ENCODE results near the gene GLT8D2.

The GLT8D2 gene

DNA sequence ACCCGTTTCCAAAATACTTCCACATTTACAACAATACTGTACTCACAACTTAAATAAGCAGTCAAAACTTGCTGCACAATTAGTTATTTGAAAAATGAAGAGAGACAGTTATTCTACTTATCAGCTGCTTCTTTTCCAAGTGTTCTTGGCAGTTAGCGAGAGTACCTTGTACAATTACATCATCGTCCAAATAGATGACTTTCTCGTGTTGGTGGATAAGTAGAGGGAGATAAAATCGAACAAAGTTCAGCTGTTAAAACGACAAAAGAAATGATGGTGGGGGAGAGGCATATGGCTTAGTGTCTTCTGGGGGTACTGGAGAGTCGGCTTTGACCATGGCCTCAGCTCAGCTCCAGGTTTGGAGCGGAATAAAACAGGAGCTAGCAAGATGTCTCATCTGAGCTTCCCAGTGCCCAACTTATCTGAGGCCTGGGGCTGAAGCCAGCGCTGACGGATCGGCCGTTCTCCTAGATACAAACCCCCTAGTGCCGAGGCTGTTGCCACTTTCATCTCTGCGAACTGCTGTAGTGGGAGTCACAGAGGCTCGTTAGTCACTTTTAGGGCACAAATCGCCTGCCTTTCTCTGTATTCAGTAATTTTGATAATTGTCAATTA lies 52.6 kb downstream of the GLT8D2 start:
- DNase-seq, result no peak

DNA sequence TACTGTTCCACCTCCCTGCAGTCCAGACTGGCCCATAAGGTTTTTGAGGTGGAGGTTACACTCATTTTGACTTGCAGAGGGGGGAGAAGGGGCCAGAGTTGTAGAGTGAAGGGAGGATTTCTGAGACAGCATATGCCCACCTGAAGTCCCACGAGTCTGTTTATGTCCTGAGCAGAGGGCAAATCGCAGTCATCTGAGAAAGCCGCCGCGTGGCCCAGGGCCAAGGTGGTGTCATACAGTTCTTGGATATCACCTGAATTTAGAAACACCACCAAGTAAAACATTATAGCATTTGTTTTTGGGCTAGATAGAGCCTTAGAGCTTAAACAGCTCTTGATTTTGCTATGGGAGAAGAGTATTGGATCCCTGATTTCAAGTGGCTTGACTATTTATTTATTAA lies 53.4 kb downstream of the GLT8D2 start:
- no peak for DNase-seq

GRCh38 chr12:103994235-103994634 lies 55.8 kb downstream of the GLT8D2 start:
- no peak for DNase-seq

- DNase-seq, result no peak
Measured at GRCh38 chr12:103986829-103987228, 63.2 kb downstream of the GLT8D2 start.

DNA sequence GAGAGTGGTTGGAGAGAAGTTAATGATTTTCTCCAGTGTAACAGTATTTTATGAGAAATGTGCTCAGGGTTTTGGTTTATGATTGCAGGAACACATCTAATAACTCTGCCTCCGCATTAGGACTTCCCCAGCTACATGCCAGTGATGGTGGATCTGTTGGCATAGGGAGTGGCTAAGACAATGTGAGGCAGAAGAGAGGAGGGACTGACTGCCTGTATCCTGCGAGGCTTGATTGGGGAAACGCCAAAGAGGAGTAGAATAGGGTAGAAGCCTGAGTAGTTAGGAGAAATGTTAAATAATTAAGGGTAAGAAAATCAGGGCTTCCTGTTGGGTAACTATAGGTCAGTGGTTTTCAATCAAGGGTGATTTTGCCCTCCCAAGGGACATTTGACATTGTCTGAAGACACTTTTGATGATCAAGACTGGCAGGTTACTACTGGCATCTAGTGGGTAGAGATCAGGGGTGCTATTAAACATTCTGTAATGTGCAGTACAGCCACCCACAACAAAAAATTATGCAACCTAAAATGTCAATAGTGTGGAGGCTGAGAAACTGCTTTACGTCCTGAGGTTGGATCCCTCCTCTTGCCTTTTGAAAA lies 71.5 kb downstream of the GLT8D2 start:
- DNase-seq, result no peak

- DNase-seq, result no peak
Measured at GRCh38 chr12:103975368-103975767, 74.6 kb downstream of the GLT8D2 start.

DNA sequence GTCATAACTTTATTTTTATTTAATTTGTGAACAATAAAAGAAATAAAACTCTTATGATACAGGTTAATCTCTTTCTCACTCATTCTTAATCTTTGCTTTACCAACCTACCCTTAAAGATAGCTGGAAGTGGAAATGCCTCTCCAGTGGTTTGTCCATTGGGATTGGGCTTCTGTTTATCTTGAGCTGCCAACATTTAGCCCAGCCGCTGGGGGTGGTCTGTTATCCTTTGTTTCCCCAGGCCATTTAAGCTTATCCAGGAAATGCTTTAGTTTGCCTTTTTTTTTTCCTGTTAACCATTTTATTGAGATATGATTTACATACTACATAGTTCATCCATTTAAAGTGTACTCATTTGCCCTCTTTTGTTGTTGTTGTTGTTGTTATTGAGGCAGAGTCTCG lies 76.1 kb downstream of the GLT8D2 start:
- no peak for DNase-seq

GRCh38 chr12:103969391-103969790 lies 80.6 kb downstream of the GLT8D2 start:
- DNase-seq, result no peak

GRCh38 chr12:103966736-103967135 lies 83.3 kb downstream of the GLT8D2 start:
- no peak for DNase-seq

DNA sequence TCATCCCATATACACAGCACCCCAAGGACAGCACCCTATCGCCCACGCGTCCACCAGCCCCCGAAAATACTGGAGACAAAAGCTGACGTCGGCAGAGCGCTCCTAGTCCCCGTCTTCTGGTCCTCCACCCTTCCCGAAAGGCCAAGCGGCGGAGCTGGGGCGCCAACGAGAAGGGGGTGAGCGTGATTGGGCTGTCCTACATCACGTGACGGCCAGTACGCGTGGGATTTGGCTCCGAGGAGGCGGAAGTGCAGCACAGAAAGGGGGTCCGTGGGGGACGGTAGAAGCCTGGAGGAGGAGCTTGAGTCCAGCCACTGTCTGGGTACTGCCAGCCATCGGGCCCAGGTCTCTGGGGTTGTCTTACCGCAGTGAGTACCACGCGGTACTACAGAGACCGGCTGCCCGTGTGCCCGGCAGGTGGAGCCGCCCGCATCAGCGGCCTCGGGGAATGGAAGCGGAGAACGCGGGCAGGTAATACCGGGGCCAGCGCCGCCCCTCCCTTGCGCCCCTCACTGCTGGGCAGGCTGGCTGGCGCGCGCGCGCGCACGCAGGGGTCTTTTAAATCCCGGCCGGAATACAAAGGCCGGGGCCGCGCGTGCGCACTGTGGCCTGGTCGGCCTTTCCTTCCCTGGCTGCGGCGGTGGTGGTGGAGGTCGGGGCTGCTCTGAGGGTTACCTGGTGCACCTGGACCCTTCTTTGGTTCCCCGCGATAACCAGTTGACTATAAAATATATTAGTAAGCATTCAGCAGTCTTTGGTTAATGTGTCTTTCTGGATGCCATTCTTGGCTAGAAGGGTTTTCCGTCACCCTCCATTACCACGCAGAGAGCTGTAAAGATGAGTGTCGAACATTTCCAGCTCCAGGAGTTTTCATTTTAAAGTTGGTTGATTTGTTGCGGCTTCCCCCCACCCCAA lies 84.1 kb downstream of the GLT8D2 start, which contains the start of gene TDG:
Gene TDG (plus strand): TSS at position 283 of the 915 bp plus-strand sequence. CDS start 166 bp downstream, at position 449.
- DNase-seq, result peak; percentile 94 to 98

- no peak for DNase-seq
Measured at GRCh38 chr12:103965255-103965589, 84.8 kb downstream of the GLT8D2 start.

- DNase-seq, result no peak
Measured at GRCh38 chr12:103964805-103965204, 85.2 kb downstream of the GLT8D2 start.

DNA sequence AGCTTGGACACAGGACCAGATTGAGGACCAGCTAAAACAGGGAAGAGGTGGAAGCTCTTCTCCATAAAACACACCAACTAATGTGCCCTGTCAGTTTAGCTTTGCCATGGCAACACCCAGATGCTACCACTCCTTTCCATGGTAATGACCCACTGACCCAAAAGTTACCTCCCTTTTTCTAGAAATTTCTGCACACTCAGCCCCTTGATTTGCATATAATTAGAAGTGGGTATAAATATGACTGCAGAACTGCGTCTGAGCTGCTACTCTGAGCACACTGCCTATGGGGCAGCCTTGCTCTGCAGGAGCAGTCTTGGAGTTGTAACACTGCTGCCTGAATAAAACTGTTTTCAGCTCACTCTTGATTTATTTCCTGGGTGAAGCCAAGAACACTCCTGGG lies 87.5 kb downstream of the GLT8D2 start:
- DNase-seq, result no peak

DNA sequence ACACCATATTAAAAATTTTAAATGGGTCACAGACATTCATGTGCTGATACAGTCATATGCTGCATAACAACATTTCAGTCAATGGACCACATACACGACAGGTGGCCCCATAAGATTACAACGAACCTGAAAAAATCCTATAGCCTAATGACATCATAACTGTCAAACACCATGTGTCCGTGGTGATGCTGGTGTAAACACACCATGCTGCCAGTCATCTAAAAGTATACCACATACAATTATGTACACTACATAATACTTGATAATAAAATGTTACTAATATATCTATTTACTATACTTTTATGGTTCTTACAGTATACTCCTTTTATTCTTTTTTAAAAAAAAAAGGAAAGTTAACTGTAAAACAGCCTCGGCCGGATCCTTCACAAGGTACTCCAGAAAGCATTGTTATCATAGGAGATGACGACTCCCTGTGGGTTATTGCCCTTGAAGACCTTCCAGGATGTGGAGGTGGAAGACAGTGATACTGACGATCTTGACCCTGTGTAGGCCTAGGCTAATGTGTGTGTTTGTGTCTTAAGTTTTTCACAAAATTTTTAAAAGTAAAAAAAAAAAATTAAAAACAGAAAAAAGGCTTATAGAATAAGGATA lies 89.3 kb downstream of the GLT8D2 start:
- DNase-seq, result no peak

DNA sequence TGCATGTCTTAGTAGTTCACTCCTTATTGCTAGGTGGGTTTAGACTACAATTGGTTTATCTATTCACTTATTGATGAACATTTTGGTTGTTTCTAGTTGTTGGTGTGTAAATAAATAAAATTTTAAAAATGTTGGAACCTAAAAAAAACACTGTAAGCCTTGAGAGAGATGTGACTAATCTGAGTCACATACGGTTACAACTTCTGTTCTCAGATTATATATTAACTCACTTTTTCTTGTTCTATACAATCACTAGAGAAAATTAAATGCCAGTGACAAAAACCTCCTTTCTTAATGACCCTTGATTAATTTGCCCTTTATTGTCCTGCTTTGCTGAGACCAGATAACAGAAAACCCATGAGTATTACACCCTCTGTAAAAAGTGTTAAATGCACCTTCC lies 91.4 kb downstream of the GLT8D2 start:
- DNase-seq, result no peak

- DNase-seq, result no peak
Measured at GRCh38 chr12:103957865-103958388, 92.1 kb downstream of the GLT8D2 start.

- peak in 1 of 2 donors; percentile 29 for DNase-seq
Measured at GRCh38 chr12:103956509-103957027, 93.4 kb downstream of the GLT8D2 start.

DNA sequence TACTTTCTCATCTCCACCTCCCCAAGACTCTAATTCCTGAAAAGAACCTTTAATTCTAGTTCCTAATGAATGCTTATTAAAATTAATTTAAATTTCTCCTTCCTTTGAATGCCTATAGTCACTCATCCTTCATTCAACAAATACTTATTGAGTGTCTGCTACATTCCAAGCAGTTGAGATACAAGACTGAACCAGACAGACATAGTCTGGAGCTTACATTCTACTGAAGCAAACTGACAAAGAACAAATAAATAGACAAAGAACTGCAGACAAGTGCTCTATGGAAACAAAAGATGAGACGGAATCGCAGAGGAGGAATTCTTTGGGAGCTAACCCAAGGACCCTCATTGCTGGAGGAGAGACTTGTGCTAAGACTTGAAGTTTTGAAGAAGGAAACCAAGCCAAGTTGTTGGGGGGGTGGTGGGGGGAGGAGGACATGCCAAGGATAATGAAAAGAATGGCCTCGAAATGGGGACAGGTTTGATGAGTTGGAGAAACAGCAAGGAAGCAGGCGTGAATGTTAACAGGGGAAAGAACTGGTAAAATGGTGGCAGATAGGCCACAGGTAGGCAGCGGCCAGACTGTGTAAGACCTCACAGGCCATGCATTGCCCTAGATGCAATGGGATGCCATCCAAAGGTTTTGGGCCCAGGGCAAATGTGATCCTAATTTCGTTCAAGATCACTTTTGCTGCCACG lies 94.0 kb downstream of the GLT8D2 start:
- no peak for DNase-seq

- DNase-seq, result no peak
Measured at GRCh38 chr12:103952497-103952896, 97.5 kb downstream of the GLT8D2 start.

DNA sequence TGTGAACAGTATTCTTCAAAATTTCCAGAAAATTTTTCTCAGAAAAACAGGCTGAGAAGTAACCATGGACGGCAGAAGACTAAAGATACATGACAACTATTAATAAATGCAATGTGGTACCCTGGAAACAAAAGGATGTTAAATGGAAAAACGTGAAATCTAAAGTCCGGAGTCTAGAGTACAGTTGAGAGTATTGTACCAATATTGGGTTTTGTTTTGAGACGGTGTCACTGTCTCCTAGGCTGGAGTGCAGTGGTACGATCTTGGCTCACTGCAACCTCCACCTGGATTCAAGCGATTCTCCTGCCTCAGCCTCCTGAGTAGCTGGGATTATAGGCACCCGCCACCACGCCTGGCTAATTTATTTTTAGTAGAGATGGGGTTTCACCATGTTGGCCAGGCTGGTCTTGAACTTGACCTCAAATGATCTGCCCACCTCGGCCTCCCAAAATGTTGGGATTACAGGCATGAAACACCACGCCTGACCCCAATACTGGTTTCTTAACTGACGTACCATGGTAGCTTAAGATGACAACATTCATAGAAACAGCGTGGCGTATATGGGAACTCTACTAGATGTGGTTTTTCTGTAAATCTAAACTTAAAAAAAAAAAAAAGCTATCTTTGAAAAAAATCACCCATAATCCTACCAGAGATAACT lies 101.1 kb downstream of the GLT8D2 start:
- no peak for DNase-seq

- no peak for DNase-seq
Measured at GRCh38 chr12:103947871-103948555, 102.0 kb downstream of the GLT8D2 start.

Data from stimulated activated CD4-positive, alpha-beta T cell treated with anti-CD3 and anti-CD28 coated beads, Interleukin-2, amount 100 ng/mL, for 24 hours (primary cell).